OCI-LY1 (cell line): ENCODE measurements around the gene POLD3.

Experiments
- H2AFZ ChIP-seq: fragments of 200-600 bp; sonication (generic), shearing (Covaris generic); 2 replicates; pipeline ENCODE4 v1.6.0; 2014; ENCODE audit warnings: antibody characterized with exemption, mild to moderate bottlenecking, low read length
- H3F3A ChIP-seq: fragments of 200-600 bp; sonication (generic), shearing (Covaris generic); 2 replicates; pipeline ENCODE4 v1.6.0; 2014; ENCODE audit warnings: mild to moderate bottlenecking, antibody characterized with exemption, low read length, moderate library complexity; ENCODE audit not compliant: insufficient read depth
- H3K27ac ChIP-seq: fragments of 200-600 bp; sonication (generic); 2 replicates; pipeline ENCODE4 v1.5.1; 2014; ENCODE audit warnings: low read length, mixed run types, mild to moderate bottlenecking, low read depth; ENCODE audit not compliant: poor library complexity, severe bottlenecking
- H3K27me3 ChIP-seq: fragments of 200-600 bp; sonication (generic); 2 replicates; pipeline ENCODE4 v1.6.0; 2014; ENCODE audit warnings: antibody characterized with exemption, mild to moderate bottlenecking, low read length, moderate library complexity; ENCODE audit not compliant: insufficient read depth
- H3K36me3 ChIP-seq: fragments of 200-600 bp; sonication (generic); 2 replicates; pipeline ENCODE4 v1.6.1; 2014; ENCODE audit warnings: mild to moderate bottlenecking, antibody characterized with exemption, low read length, moderate library complexity, mixed read lengths; ENCODE audit not compliant: insufficient read depth
- H3K4me1 ChIP-seq: fragments of 200-600 bp; sonication (generic); 2 replicates; pipeline ENCODE4 v1.5.1; 2014; ENCODE audit warnings: mild to moderate bottlenecking, low read length, moderate library complexity; ENCODE audit not compliant: insufficient read depth, severe bottlenecking
- H3K4me2 ChIP-seq: fragments of 200-600 bp; sonication (generic), shearing (Covaris generic); 2 replicates; pipeline ENCODE4 v1.6.1; 2014; ENCODE audit warnings: low read length
- H3K4me3 ChIP-seq: fragments of 200-600 bp; sonication (generic); 2 replicates; pipeline ENCODE4 v1.5.1; 2014; ENCODE audit warnings: low read length, low read depth, mild to moderate bottlenecking, mixed read lengths; ENCODE audit not compliant: poor library complexity, severe bottlenecking
- H3K79me2 ChIP-seq: fragments of 200-600 bp; shearing (Covaris generic); 2 replicates; pipeline ENCODE4 v1.6.1; 2016; ENCODE audit warnings: mixed run types, low read length, mixed read lengths; ENCODE audit not compliant: insufficient read depth
- H3K9ac ChIP-seq: fragments of 200-600 bp; sonication (generic), shearing (Covaris generic); 2 replicates; pipeline ENCODE4 v1.6.1; 2014; ENCODE audit warnings: mild to moderate bottlenecking, low read length, mixed read lengths
- H3K9me2 ChIP-seq: fragments of 200-600 bp; sonication (generic), shearing (Covaris generic); 2 replicates; pipeline ENCODE4 v1.6.1; 2014; ENCODE audit warnings: low read depth, mild to moderate bottlenecking, low read length, mixed read lengths
- H3K9me3 ChIP-seq: fragments of 200-600 bp; shearing (Covaris generic); 2 replicates; pipeline ENCODE4 v1.6.1; 2014; ENCODE audit warnings: low read length, mixed read lengths
- H4K20me1 ChIP-seq: fragments of 200-600 bp; sonication (generic), shearing (Covaris generic); 2 replicates; pipeline ENCODE4 v1.6.0; 2016; ENCODE audit warnings: mild to moderate bottlenecking, low read length; ENCODE audit not compliant: insufficient read depth
- EZH2 ChIP-seq: fragments of 200-600 bp; sonication (generic), shearing (Covaris generic); IDR thresholded peaks from 2 replicates; pipeline ENCODE4 v1.8.0; 2017; ENCODE audit warnings: borderline replicate concordance, mixed run types, mild to moderate bottlenecking, antibody characterized with exemption, low read length, moderate library complexity, mixed read lengths
- TF ChIP-seq, protein P1 (sequence below): fragments of 200-600 bp; sonication (generic), shearing (Covaris generic); IDR thresholded peaks from 2 replicates; pipeline ENCODE4 v1.5.1; 2017; ENCODE audit warnings: mild to moderate bottlenecking, antibody characterized with exemption, low read length, moderate library complexity, mixed read lengths

POLD3 gene

DNA sequence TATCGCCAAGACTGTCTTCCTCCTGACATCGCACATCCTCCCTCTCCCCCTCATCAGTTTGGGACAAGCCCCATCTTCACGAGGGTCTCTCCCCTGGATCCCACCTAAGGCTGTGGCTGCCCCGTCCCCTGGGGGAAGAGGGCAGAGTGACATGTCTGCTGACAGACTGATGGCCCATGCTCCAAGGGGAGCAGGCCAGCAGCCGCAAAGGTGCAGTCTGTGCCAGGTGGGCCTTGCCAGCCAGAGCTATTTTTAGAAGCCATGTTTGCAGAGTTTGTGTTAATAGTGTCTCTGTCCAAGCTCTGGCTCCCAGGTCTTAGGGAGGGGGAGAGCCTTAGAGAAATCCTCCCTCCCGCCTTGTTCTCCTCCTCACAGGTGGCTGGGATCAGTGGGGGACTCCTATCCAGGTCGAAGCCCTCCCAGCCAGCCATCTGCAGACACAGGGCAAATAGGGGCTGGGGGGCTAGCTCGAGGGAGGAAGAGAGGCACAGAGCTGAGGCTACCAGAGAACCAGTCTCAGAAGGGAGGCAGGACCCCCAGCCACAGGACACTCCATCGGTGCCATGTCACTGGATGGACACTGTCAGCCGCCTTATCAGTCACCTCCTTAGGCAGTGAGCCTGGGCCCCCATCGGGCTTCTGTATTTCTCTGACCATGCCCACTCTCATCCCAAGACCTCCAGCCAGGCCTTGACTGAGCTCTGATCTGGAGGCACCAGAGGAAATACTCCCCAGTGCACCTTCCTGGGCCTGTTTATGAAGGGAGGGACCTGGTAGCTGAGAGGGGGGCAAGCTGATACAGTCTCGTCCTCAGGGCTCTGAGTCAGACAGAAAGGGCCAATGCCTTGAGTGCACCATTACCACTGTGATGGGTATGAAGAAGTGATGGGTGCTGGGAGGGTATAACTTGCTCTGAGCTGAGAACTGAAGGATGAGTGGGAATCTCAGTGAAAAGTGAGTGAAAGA is 89.6 kb downstream of the POLD3 start:
- Histone ChIP-seq H2AFZ (no peak overlapping the region), H3F3A (no peaks in the 10 kb centered on the region), H3K79me2 (no peaks in the 10 kb centered on the region), H3K27ac (no peak overlapping the region), H3K36me3 (no peaks in the 10 kb centered on the region), H3K4me2 (no peak overlapping the region), H3K9me3 (no peaks in the 10 kb centered on the region), H3K9me2 (no peaks in the 10 kb centered on the region), H3K4me1 (no peaks in the 10 kb centered on the region), H3K27me3 (peaks cover 14% of the 10 kb centered on the region; the same call in 1 of the 2 replicates), H3K9ac (no peak overlapping the region), H3K4me3 (no peak overlapping the region), H4K20me1 (no peaks in the 10 kb centered on the region)
- TF ChIP-seq EZH2 = no peak
- TF ChIP-seq, protein P1, sequence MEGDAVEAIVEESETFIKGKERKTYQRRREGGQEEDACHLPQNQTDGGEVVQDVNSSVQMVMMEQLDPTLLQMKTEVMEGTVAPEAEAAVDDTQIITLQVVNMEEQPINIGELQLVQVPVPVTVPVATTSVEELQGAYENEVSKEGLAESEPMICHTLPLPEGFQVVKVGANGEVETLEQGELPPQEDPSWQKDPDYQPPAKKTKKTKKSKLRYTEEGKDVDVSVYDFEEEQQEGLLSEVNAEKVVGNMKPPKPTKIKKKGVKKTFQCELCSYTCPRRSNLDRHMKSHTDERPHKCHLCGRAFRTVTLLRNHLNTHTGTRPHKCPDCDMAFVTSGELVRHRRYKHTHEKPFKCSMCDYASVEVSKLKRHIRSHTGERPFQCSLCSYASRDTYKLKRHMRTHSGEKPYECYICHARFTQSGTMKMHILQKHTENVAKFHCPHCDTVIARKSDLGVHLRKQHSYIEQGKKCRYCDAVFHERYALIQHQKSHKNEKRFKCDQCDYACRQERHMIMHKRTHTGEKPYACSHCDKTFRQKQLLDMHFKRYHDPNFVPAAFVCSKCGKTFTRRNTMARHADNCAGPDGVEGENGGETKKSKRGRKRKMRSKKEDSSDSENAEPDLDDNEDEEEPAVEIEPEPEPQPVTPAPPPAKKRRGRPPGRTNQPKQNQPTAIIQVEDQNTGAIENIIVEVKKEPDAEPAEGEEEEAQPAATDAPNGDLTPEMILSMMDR = no peak

DNA sequence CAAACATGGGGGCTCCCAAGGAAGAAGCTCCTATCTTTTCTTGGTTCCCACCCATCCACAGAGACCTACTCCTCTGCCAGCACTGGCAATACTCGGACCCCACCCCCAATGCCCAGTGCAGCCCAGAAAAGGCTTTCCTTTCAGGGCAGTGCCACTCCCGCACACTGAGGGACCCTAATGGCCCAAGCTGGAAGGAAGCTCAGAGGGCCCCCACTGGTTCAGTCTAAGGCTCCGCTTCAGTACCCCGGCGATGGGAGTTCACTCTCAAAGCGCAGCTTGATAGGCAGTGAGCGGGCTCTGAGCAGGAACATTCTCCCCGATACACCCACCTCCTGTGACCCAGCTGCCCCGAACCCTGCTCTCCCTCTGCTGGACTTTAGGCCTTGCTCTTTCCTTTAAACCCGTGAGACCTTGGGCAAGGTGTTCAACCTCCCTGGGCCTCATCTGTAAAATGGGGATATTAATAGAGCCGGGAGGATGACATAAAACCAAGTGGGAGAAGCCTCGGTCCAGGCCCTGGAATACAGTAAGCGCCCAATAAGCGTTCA is 90.4 kb downstream of the POLD3 start:
- Histone ChIP-seq H3F3A (no peaks in the 10 kb centered on the region), H2AFZ (no peak overlapping the region), H3K9me2 (no peaks in the 10 kb centered on the region), H3K27me3 (peaks cover 14% of the 10 kb centered on the region; the same call in 1 of the 2 replicates), H3K27ac (no peak overlapping the region), H3K9ac (no peak overlapping the region), H4K20me1 (no peaks in the 10 kb centered on the region), H3K4me2 (peak overlapping the region; percentile 30; the same call in 1 of the 2 replicates), H3K9me3 (no peaks in the 10 kb centered on the region), H3K36me3 (no peaks in the 10 kb centered on the region), H3K79me2 (no peaks in the 10 kb centered on the region), H3K4me1 (no peaks in the 10 kb centered on the region), H3K4me3 (peak overlapping the region; percentile 32)
- no peak for TF ChIP-seq EZH2
- TF ChIP-seq, protein P1 = no peak

DNA sequence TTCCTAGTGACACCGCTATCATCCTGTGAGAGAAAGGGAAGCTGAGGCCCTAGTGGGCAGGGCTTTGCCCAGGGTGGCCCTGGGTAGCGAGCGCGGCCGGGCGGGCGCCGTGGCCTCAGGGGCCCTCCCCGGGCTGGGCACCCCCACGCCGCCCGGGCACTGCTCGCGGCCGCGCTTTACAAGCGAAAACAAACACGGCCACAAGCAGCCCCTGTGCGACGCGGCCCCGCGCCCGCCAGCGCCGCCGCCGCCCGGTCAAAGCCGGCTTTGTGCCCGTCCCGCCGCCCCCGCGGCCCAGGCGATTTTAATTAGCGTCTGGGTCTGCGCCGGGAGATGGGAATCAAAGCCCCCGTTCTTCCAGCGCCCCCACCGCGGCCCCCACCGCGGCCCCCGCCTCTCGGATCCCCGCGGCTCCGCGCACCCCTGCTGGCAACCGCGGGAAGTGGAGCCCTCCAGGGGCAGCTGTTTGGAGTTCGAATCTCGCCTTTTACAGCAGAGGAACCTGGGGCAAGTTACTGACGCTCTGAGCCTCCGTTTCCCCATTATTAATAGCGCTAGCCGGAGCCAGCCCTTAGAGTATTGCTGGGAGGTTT is 91.0 kb downstream of the POLD3 start:
- no peaks in the 10 kb centered on the region for H4K20me1 ChIP-seq
- H3K27ac ChIP-seq = no peak overlapping the region
- no peak overlapping the region for H2AFZ ChIP-seq
- peaks cover 14% of the 10 kb centered on the region; the same call in 1 of the 2 replicates for H3K27me3 ChIP-seq
- no peaks in the 10 kb centered on the region for H3K36me3 ChIP-seq
- no peak overlapping the region for H3K9ac ChIP-seq
- TF ChIP-seq EZH2 = no peak
- TF ChIP-seq, protein P1 = peak; percentile 40
- peak overlapping the region; percentile 32 for H3K4me3 ChIP-seq
- H3K9me2 ChIP-seq = no peaks in the 10 kb centered on the region
- H3K4me1 ChIP-seq = no peaks in the 10 kb centered on the region
- H3K79me2 ChIP-seq = no peaks in the 10 kb centered on the region
- H3K9me3 ChIP-seq = no peaks in the 10 kb centered on the region
- H3F3A ChIP-seq = no peaks in the 10 kb centered on the region
- H3K4me2 ChIP-seq = peak overlapping the region; percentile 30; the same call in 1 of the 2 replicates
